Osteoblast (primary cell): ENCODE measurements around the gene CYSTM1. TPM values are rescaled to one million over a fixed set of nuclear protein-coding genes. Genes with fewer than 3 reads are reported as not detected.
A peak's percentile ranks its signal among the peaks of the same experiment; 100 is the strongest.

ENCODE experiments used
- DNase-seq: peaks from one replicate; pipeline ENCODE4 v3.0.0; 2011; ENCODE audit warnings: low spot score, mixed read lengths; ENCODE audit not compliant: insufficient read length; ENCODE audit errors: missing footprints
- H2AFZ ChIP-seq: 2 replicates; pipeline ENCODE4 v1.6.0; 2011; ENCODE audit warnings: mild to moderate bottlenecking, low read length
- H3K27ac ChIP-seq: 2 replicates; pipeline ENCODE4 v1.5.1; 2011; ENCODE audit warnings: mild to moderate bottlenecking, low read depth, low read length, moderate library complexity
- H3K27me3 ChIP-seq: 2 replicates; pipeline ENCODE4 v1.6.0; 2012; ENCODE audit warnings: mild to moderate bottlenecking, control low read depth, inconsistent platforms, low read length, moderate library complexity; ENCODE audit not compliant: insufficient read depth
- H3K36me3 ChIP-seq: 2 replicates; pipeline ENCODE4 v1.5.1; 2011; ENCODE audit warnings: mild to moderate bottlenecking, low read length, control low read depth, moderate library complexity; ENCODE audit not compliant: insufficient read depth
- H3K4me1 ChIP-seq: 2 replicates; pipeline ENCODE4 v1.5.1; 2011; ENCODE audit warnings: mild to moderate bottlenecking, low read length, control low read depth, moderate library complexity; ENCODE audit not compliant: insufficient read depth
- H3K4me2 ChIP-seq: 2 replicates; pipeline ENCODE4 v1.6.0; 2011; ENCODE audit warnings: mild to moderate bottlenecking, low read length; ENCODE audit not compliant: insufficient read depth
- H3K4me3 ChIP-seq: fragments of 200-600 bp; sonication (generic); 3 replicates; pipeline ENCODE4 v1.5.1; 2012; ENCODE audit warnings: mild to moderate bottlenecking, low read length, inconsistent platforms; ENCODE audit not compliant: insufficient read depth
- H3K79me2 ChIP-seq: 2 replicates; pipeline ENCODE4 v1.6.0; 2012; ENCODE audit warnings: mild to moderate bottlenecking, low read length, control low read depth, inconsistent platforms; ENCODE audit not compliant: insufficient read depth
- H3K9me3 ChIP-seq: 2 replicates; pipeline ENCODE4 v1.5.1; 2011; ENCODE audit warnings: low read depth, low read length, control low read depth
- H4K20me1 ChIP-seq: 2 replicates; pipeline ENCODE4 v1.6.0; 2012; ENCODE audit warnings: mild to moderate bottlenecking, low read length, control low read depth; ENCODE audit not compliant: insufficient read depth
- CTCF ChIP-seq: IDR thresholded peaks from 2 replicates; pipeline ENCODE4 v1.5.1; 2011; ENCODE audit warnings: mild to moderate bottlenecking, low read depth, low read length, moderate library complexity; ENCODE audit errors: extremely low read depth
- total RNA-seq: library from RNA; depleted of rRNA; stranded (reverse); fragments of >200 nt; gene quantifications from 2 replicates; pipeline ENCODE4 v1.2.3, GENCODE V29; 2012

CYSTM1 gene
- total RNA-seq, 1 donor, result 27.9 TPM

GRCh38 chr5:140130949-140131733 lies 43.8 kb upstream of the CYSTM1 start:
- peak overlapping the region; percentile 57 for H3K27ac ChIP-seq
- no peaks in the 10 kb centered on the region for H3K9me3 ChIP-seq
- no peaks in the 10 kb centered on the region for H3K27me3 ChIP-seq
- peak overlapping the region; percentile 75 for H3K4me2 ChIP-seq
- no peak for TF ChIP-seq CTCF
- no peak for DNase-seq
- H3K36me3 ChIP-seq, result no peaks in the 10 kb centered on the region
- H4K20me1 ChIP-seq, result peaks cover 47% of the 10 kb centered on the region
- no peak overlapping the region for H3K4me3 ChIP-seq
- H2AFZ ChIP-seq, result no peak overlapping the region
- peaks cover 19% of the 10 kb centered on the region for H3K4me1 ChIP-seq
- H3K79me2 ChIP-seq, result peaks cover 82% of the 10 kb centered on the region

GRCh38 chr5:140131967-140132409 lies 43.0 kb upstream of the CYSTM1 start:
- Histone ChIP-seq H3K9me3 (no peaks in the 10 kb centered on the region), H3K27me3 (no peaks in the 10 kb centered on the region), H3K4me1 (peaks cover 19% of the 10 kb centered on the region), H3K27ac (peak overlapping the region; percentile 57), H3K4me2 (peak overlapping the region; percentile 75), H3K36me3 (no peaks in the 10 kb centered on the region), H4K20me1 (peaks cover 45% of the 10 kb centered on the region), H3K4me3 (no peak overlapping the region), H2AFZ (peak overlapping the region; percentile 9), H3K79me2 (peaks cover 80% of the 10 kb centered on the region)
- TF ChIP-seq CTCF, result no peak
- DNase-seq, result no peak

- Histone ChIP-seq H2AFZ (no peak overlapping the region), H3K79me2 (peaks cover 79% of the 10 kb centered on the region), H3K4me2 (no peak overlapping the region), H3K9me3 (no peaks in the 10 kb centered on the region), H4K20me1 (peaks cover 54% of the 10 kb centered on the region), H3K27me3 (no peaks in the 10 kb centered on the region), H3K4me3 (no peak overlapping the region), H3K36me3 (no peaks in the 10 kb centered on the region), H3K4me1 (peaks cover 19% of the 10 kb centered on the region), H3K27ac (no peak overlapping the region)
- DNase-seq, result no peak
- TF ChIP-seq CTCF, result no peak
These were observed 41.3 kb upstream of the CYSTM1 start for GRCh38 chr5:140133514-140134167.

- H3K4me3 ChIP-seq, result no peak overlapping the region
- no peaks in the 10 kb centered on the region for H3K9me3 ChIP-seq
- no peak for TF ChIP-seq CTCF
- no peaks in the 10 kb centered on the region for H3K27me3 ChIP-seq
- peaks cover 19% of the 10 kb centered on the region for H3K4me1 ChIP-seq
- H2AFZ ChIP-seq, result no peak overlapping the region
- H4K20me1 ChIP-seq, result peaks cover 60% of the 10 kb centered on the region
- H3K27ac ChIP-seq, result no peak overlapping the region
- DNase-seq, result no peak
- no peaks in the 10 kb centered on the region for H3K36me3 ChIP-seq
- peaks cover 79% of the 10 kb centered on the region for H3K79me2 ChIP-seq
- H3K4me2 ChIP-seq, result no peak overlapping the region
These were observed 40.6 kb upstream of the CYSTM1 start for GRCh38 chr5:140134277-140134935.
